DND-41 (cell line): ENCODE data around the gene PTPRJ.

Experiments used
- ATAC-seq: fragments of 200-7000 bp; cut with Tn5 transposase; 3 replicates; pipeline ENCODE4 v1.9.1; 2021; ENCODE audit warnings: low read depth; ENCODE audit not compliant: insufficient read depth
- DNase-seq: peaks from one replicate; pipeline ENCODE4 v3.0.0-alpha.2; 2020
- H2AFZ ChIP-seq: 2 replicates; pipeline ENCODE4 v1.6.0; 2012; ENCODE audit warnings: low read depth, low read length
- H3K27ac ChIP-seq: 2 replicates; pipeline ENCODE4 v1.5.1; 2012; ENCODE audit warnings: low read length, inconsistent platforms
- H3K27me3 ChIP-seq: fragments of 200-600 bp; sonication (generic); 2 replicates; pipeline ENCODE4 v1.6.0; 2012; ENCODE audit warnings: low read length, mild to moderate bottlenecking, inconsistent platforms; ENCODE audit not compliant: insufficient read depth, poor library complexity
- H3K36me3 ChIP-seq: 2 replicates; pipeline ENCODE4 v1.5.1; 2012; ENCODE audit warnings: low read length, inconsistent platforms; ENCODE audit not compliant: insufficient read depth
- H3K4me1 ChIP-seq: 2 replicates; pipeline ENCODE4 v1.5.1; 2012; ENCODE audit warnings: mild to moderate bottlenecking, low read length; ENCODE audit not compliant: insufficient read depth
- H3K4me2 ChIP-seq: 2 replicates; pipeline ENCODE4 v1.6.0; 2012; ENCODE audit warnings: mild to moderate bottlenecking, moderate library complexity, low read length, inconsistent platforms; ENCODE audit not compliant: insufficient read depth
- H3K4me3 ChIP-seq, 2 experiments: fragments of 200-600 bp in 1 of 2; shearing (Covaris generic) in 1 of 2; 2 replicates each; pipeline ENCODE4 v1.5.1; 2012 to 2016; ENCODE audit warnings: inconsistent platforms in 2 of 2, low read length in 2 of 2, mild to moderate bottlenecking in 2 of 2, low read depth in 1 of 2, moderate library complexity in 1 of 2
- H3K79me2 ChIP-seq: 2 replicates; pipeline ENCODE4 v1.6.0; 2012; ENCODE audit warnings: low read length, inconsistent platforms; ENCODE audit not compliant: insufficient read depth
- H3K9ac ChIP-seq: 2 replicates; pipeline ENCODE4 v1.6.0; 2012; ENCODE audit warnings: low read depth, mild to moderate bottlenecking, inconsistent platforms, low read length, moderate library complexity
- H3K9me3 ChIP-seq: 2 replicates; pipeline ENCODE4 v1.5.1; 2012; ENCODE audit warnings: low read length, moderate library complexity, mild to moderate bottlenecking, inconsistent platforms; ENCODE audit not compliant: insufficient read depth, severe bottlenecking
- H4K20me1 ChIP-seq: 2 replicates; pipeline ENCODE4 v1.6.0; 2012; ENCODE audit warnings: low read length; ENCODE audit not compliant: insufficient read depth
- EZH2 ChIP-seq: IDR thresholded peaks from 3 replicates; pipeline ENCODE4 v1.6.1; 2012; ENCODE audit warnings: borderline replicate concordance, low read depth, mild to moderate bottlenecking, moderate library complexity, low read length, inconsistent platforms; ENCODE audit not compliant: severe bottlenecking
- TF ChIP-seq, protein P1 (sequence below): IDR thresholded peaks from 2 replicates; pipeline ENCODE4 v1.5.1; 2012; ENCODE audit warnings: borderline replicate concordance, low read length, moderate library complexity, mild to moderate bottlenecking; ENCODE audit not compliant: poor library complexity, severe bottlenecking; ENCODE audit errors: extremely low read depth

Gene PTPRJ

DNA sequence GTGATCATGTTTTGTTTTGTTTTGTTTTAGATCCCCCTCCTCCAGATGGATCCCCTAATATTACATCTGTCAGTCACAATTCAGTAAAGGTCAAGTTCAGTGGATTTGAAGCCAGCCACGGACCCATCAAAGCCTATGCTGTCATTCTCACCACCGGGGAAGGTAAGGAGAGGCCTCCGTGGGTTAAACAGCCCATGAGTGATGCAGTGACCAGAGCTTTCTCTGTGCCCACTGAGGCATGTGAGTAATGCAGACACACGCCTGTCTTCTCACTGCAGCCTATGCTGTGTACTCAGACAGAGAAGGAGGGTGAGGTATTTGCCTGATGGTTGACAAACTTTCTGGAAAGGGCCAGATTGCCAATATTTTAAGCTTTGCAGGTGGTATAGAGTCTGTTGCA is 162.5 kb downstream of the PTPRJ start:
- Histone ChIP-seq H3K9me3 (no peaks in the 10 kb centered on the region), H3K36me3 (no peaks in the 10 kb centered on the region), H3K27me3 (no peaks in the 10 kb centered on the region), H2AFZ (no peak overlapping the region), H3K79me2 (no peaks in the 10 kb centered on the region), H4K20me1 (no peaks in the 10 kb centered on the region), H3K4me2 (no peak overlapping the region), H3K4me3 (no peak overlapping the region), H3K9ac (no peak overlapping the region), H3K4me1 (no peaks in the 10 kb centered on the region), H3K27ac (no peak overlapping the region)
- DNase-seq (no peak), ATAC-seq (no peak)
- no peak for TF ChIP-seq EZH2
- TF ChIP-seq, protein P1, sequence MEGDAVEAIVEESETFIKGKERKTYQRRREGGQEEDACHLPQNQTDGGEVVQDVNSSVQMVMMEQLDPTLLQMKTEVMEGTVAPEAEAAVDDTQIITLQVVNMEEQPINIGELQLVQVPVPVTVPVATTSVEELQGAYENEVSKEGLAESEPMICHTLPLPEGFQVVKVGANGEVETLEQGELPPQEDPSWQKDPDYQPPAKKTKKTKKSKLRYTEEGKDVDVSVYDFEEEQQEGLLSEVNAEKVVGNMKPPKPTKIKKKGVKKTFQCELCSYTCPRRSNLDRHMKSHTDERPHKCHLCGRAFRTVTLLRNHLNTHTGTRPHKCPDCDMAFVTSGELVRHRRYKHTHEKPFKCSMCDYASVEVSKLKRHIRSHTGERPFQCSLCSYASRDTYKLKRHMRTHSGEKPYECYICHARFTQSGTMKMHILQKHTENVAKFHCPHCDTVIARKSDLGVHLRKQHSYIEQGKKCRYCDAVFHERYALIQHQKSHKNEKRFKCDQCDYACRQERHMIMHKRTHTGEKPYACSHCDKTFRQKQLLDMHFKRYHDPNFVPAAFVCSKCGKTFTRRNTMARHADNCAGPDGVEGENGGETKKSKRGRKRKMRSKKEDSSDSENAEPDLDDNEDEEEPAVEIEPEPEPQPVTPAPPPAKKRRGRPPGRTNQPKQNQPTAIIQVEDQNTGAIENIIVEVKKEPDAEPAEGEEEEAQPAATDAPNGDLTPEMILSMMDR, result no peak

DNA sequence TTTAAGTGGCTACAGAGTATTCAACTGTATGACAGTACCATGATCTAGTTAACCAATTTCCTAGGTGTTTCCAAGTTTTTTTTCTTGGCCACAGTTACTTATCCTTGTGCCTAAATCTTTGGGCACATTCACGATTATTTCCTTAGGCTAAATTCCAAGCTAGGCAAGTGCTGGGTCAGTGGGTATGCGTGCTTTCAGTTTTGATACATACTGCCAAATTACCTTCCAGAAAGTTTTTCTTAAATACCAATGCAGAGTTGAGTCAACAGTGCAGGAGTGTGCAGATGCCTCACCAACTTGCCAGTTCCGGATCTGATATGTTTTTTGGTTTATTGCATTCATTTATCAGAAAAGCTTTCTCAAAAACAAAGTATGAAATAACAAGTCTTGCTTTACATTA is 168.4 kb downstream of the PTPRJ start:
- H3K27me3 ChIP-seq, result no peaks in the 10 kb centered on the region
- no peak for ATAC-seq
- TF ChIP-seq, protein P1, result no peak
- no peak for TF ChIP-seq EZH2
- no peak overlapping the region for H3K4me2 ChIP-seq
- DNase-seq, result no peak
- no peak overlapping the region for H3K9ac ChIP-seq
- no peaks in the 10 kb centered on the region for H3K4me1 ChIP-seq
- H3K27ac ChIP-seq, result no peak overlapping the region
- H3K4me3 ChIP-seq, result no peak overlapping the region
- no peaks in the 10 kb centered on the region for H4K20me1 ChIP-seq
- no peak overlapping the region for H2AFZ ChIP-seq
- H3K9me3 ChIP-seq, result peaks cover 9% of the 10 kb centered on the region
- H3K36me3 ChIP-seq, result no peaks in the 10 kb centered on the region
- no peaks in the 10 kb centered on the region for H3K79me2 ChIP-seq

DNA sequence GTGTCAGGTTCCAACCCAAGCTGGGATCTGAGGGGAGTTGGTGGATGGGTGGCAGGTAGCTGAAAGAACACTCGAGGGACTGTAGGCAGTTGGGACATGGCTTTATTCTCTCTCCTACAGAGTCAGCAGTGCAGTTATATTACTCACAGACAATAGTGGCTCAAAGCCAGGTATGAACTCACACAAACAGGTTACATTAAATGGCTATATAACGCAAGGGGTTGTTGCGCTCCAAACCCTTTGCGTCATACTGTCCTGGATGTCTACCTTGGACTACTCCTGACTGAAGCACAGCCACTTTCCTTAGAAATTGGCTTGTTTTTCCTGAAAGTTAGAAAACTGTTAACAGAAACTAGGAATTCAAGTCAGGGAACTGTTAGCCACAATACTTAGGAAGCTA is 169.9 kb downstream of the PTPRJ start:
- no peak for DNase-seq
- Histone ChIP-seq H4K20me1 (no peaks in the 10 kb centered on the region), H2AFZ (no peak overlapping the region), H3K9me3 (peaks cover 21% of the 10 kb centered on the region), H3K79me2 (no peaks in the 10 kb centered on the region), H3K36me3 (no peaks in the 10 kb centered on the region), H3K27me3 (no peaks in the 10 kb centered on the region), H3K4me1 (no peaks in the 10 kb centered on the region), H3K27ac (no peak overlapping the region), H3K4me3 (no peak overlapping the region), H3K9ac (no peak overlapping the region), H3K4me2 (no peak overlapping the region)
- no peak for ATAC-seq
- TF ChIP-seq, protein P1, result no peak

DNA sequence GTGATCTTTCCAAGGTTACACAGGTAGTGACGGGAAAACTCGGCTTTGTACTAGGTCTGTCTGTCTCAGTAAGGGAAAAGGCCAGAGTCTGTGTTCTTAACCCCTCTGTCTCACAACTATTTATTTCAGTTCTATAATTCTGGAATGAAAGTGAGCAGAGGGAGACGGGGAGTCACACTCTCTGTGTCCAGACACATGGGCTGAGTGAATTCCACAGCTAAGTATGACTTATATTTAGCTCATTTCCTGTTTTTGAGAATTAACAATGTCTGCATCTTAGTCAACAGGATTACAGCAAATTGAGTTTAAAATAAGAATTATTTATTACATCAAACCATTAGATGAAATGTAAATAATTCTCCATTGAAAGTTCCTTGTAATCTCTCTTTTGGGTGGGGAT is 173.8 kb downstream of the PTPRJ start:
- H3K27me3 ChIP-seq, result no peaks in the 10 kb centered on the region
- no peak overlapping the region for H3K27ac ChIP-seq
- H3K36me3 ChIP-seq, result no peaks in the 10 kb centered on the region
- H4K20me1 ChIP-seq, result no peaks in the 10 kb centered on the region
- no peak overlapping the region for H3K4me2 ChIP-seq
- no peaks in the 10 kb centered on the region for H3K79me2 ChIP-seq
- no peak for DNase-seq
- ATAC-seq, result no peak
- peaks cover 21% of the 10 kb centered on the region for H3K9me3 ChIP-seq
- no peak overlapping the region for H3K4me3 ChIP-seq
- no peak for TF ChIP-seq EZH2
- TF ChIP-seq, protein P1, result no peak
- H3K4me1 ChIP-seq, result no peaks in the 10 kb centered on the region
- no peak overlapping the region for H2AFZ ChIP-seq
- no peak overlapping the region for H3K9ac ChIP-seq
